OCI-LY3 (cell line): Measurements from ENCODE around the gene EMX1.

ENCODE experiments used
- H2AFZ ChIP-seq: fragments of 200-600, 300-600 bp; shearing (Covaris generic); 2 replicates; pipeline ENCODE4 v1.6.0; 2014; ENCODE audit warnings: antibody characterized with exemption, low read depth, low read length
- H3K27ac ChIP-seq: fragments of 200-600, 300-600 bp; sonication (generic); 2 replicates; pipeline ENCODE4 v1.5.1; 2014; ENCODE audit warnings: mild to moderate bottlenecking, low read length, moderate library complexity, mixed read lengths
- H3K27me3 ChIP-seq: fragments of 200-600, 300-600 bp; sonication (generic); 2 replicates; pipeline ENCODE4 v1.6.1; 2014; ENCODE audit warnings: low read depth, low read length, mixed read lengths
- H3K36me3 ChIP-seq: fragments of 200-600, 300-600 bp; sonication (generic); replicated peaks from 2 replicates; pipeline ENCODE3; 2014; ENCODE audit warnings: low read depth, low read length, mixed read lengths
- H3K4me1 ChIP-seq: fragments of 300-600, 200-600 bp; sonication (generic); 2 replicates; pipeline ENCODE4 v1.6.1; 2014; ENCODE audit warnings: low read length, mixed read lengths
- H3K4me2 ChIP-seq: fragments of 200-600, 300-600 bp; sonication (generic); 2 replicates; pipeline ENCODE4 v1.6.1; 2014; ENCODE audit warnings: low read length, mixed read lengths
- H3K4me3 ChIP-seq: fragments of 300-600, 200-600 bp; sonication (generic); 2 replicates; pipeline ENCODE4 v1.5.1; 2014; ENCODE audit warnings: antibody characterized with exemption, mild to moderate bottlenecking, low read length, moderate library complexity
- H3K79me2 ChIP-seq: fragments of 300-600, 200-600 bp; shearing (Covaris generic); 2 replicates; pipeline ENCODE4 v1.6.1; 2014; ENCODE audit warnings: mild to moderate bottlenecking, low read length, mixed read lengths
- H3K9ac ChIP-seq: fragments of 300-600, 200-600 bp; shearing (Covaris generic); 2 replicates; pipeline ENCODE4 v1.6.0; 2014; ENCODE audit warnings: mild to moderate bottlenecking, low read length, moderate library complexity
- H3K9me3 ChIP-seq: fragments of 200-600, 300-600 bp; shearing (Covaris generic); 2 replicates; pipeline ENCODE4 v1.6.1; 2014; ENCODE audit warnings: low read length, mixed read lengths; ENCODE audit not compliant: insufficient read depth
- H4K20me1 ChIP-seq: fragments of 200-600, 300-600 bp; sonication (generic); 2 replicates; pipeline ENCODE4 v1.6.1; 2016; ENCODE audit warnings: low read length, mixed read lengths; ENCODE audit not compliant: insufficient read depth
- EZH2phosphoT487 ChIP-seq: fragments of 200-600 bp; shearing (Covaris generic); IDR thresholded peaks from 2 replicates; pipeline ENCODE4 v1.6.1; 2018; ENCODE audit warnings: antibody characterized with exemption, mixed run types, low read depth
- TF ChIP-seq, protein P1 (sequence below): fragments of 200-600, 300-600 bp; sonication (generic); IDR thresholded peaks from 2 replicates; pipeline ENCODE4 v1.5.1; 2014; ENCODE audit warnings: antibody characterized with exemption, low read length, low read depth

Gene EMX1

DNA sequence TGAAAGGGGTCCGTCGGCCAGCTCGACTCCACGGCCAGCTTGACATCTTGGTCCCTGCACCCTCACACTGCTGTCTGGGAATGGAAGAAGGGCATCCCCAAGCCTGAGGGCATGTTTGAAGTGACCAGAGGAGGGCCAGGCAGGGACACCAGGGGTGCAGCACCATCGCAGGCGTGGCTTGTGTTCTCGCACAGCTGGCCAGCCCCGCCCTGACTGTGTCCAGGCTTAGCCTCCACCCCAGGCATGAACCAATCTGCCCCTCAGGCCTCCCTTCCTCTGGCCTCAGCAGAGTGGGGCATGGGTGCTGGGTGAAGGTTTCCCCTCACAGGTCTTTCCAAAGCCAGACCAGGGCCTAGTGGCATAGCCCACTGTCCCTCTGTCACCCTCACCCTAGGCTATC is 25.0 kb downstream of the EMX1 start:
- TF ChIP-seq EZH2phosphoT487, result no peak
- TF ChIP-seq, protein P1, sequence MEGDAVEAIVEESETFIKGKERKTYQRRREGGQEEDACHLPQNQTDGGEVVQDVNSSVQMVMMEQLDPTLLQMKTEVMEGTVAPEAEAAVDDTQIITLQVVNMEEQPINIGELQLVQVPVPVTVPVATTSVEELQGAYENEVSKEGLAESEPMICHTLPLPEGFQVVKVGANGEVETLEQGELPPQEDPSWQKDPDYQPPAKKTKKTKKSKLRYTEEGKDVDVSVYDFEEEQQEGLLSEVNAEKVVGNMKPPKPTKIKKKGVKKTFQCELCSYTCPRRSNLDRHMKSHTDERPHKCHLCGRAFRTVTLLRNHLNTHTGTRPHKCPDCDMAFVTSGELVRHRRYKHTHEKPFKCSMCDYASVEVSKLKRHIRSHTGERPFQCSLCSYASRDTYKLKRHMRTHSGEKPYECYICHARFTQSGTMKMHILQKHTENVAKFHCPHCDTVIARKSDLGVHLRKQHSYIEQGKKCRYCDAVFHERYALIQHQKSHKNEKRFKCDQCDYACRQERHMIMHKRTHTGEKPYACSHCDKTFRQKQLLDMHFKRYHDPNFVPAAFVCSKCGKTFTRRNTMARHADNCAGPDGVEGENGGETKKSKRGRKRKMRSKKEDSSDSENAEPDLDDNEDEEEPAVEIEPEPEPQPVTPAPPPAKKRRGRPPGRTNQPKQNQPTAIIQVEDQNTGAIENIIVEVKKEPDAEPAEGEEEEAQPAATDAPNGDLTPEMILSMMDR, result no peak
- Histone ChIP-seq H3K9ac (no peak overlapping the region), H3K4me1 (no peaks in the 10 kb centered on the region), H3K36me3 (no peaks in the 10 kb centered on the region), H2AFZ (no peak overlapping the region), H3K27ac (no peak overlapping the region), H3K27me3 (no peaks in the 10 kb centered on the region), H3K9me3 (no peaks in the 10 kb centered on the region), H3K4me3 (no peak overlapping the region), H3K4me2 (no peak overlapping the region), H3K79me2 (no peaks in the 10 kb centered on the region), H4K20me1 (no peaks in the 10 kb centered on the region)

DNA sequence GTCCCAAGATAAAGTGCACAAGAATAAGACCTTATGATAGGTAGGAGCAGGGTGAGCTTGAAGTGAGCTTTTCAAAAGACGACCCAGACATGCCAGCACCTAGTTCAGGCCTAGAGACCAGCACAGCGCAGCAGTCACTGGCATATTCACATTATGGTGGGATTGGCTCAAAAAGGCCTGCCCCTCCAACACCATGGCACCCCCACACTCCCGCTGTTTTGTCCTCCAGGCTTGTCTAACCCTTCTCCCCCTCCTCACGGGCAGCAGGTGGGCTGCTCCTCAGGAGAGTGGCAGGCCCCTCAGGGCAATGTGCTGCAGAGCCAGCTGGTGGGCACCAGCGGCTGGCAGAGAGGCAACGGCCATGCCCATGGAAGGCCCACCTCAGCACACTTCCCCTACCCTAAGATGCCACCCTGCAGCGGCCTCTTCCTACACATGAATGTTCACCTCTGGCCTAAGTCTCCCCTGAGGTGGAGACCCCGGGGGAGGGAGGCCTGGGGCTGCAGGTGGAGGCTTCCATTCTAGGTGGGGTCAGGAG is 25.6 kb downstream of the EMX1 start:
- Histone ChIP-seq H3K36me3 (no peaks in the 10 kb centered on the region), H3K27me3 (no peaks in the 10 kb centered on the region), H4K20me1 (no peaks in the 10 kb centered on the region), H2AFZ (no peak overlapping the region), H3K4me1 (no peaks in the 10 kb centered on the region), H3K4me3 (no peak overlapping the region), H3K27ac (no peak overlapping the region), H3K79me2 (no peaks in the 10 kb centered on the region), H3K9me3 (no peaks in the 10 kb centered on the region), H3K9ac (no peak overlapping the region), H3K4me2 (no peak overlapping the region)
- TF ChIP-seq, protein P1, result no peak
- no peak for TF ChIP-seq EZH2phosphoT487

DNA sequence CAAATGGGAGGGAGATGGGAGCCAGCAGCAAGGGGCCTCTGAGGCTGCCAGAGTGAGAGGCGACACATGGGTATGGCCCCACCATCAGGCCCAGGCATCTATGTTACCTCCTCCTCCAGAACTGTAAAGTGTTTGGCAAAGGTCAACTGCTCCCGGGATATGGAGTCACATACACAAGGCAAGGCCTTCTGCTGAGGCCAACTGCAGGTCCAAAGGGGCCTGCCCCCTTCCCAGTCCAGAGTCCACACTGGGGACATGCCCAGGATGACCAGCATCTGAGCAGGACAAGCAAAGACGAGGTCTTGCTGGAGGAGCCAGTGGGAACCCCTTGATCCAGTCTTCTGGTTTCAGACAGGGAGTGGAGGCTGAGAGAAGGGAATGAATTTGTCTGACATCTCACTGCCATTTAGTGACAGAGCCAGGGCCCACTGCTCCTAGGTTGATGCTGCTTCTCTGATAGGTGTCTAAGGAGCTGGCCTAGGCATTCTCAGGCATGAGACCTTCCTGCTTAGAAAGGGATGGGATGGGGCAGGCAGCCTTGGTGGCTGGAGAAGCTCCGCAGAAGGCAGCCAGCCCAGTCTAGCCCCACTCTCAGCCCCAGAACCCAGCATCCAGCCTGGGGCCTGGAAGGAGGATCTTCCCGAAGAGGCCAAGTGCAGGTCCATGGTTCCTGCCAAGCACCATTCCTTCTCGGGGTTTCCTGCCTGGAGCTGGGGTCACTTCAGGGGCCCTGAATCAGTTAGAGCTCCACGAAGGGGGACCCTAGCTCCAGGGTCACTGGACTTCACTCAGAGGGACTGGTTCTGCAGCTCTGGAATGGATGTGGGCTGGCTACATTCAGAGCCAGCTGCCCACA is 26.4 kb downstream of the EMX1 start:
- H2AFZ ChIP-seq, result no peak overlapping the region
- no peaks in the 10 kb centered on the region for H3K9me3 ChIP-seq
- no peaks in the 10 kb centered on the region for H3K4me1 ChIP-seq
- no peaks in the 10 kb centered on the region for H3K36me3 ChIP-seq
- no peak overlapping the region for H3K4me2 ChIP-seq
- H4K20me1 ChIP-seq, result no peaks in the 10 kb centered on the region
- TF ChIP-seq, protein P1, result no peak
- TF ChIP-seq EZH2phosphoT487, result no peak
- H3K27me3 ChIP-seq, result no peaks in the 10 kb centered on the region
- H3K79me2 ChIP-seq, result no peaks in the 10 kb centered on the region
- no peak overlapping the region for H3K9ac ChIP-seq
- H3K27ac ChIP-seq, result no peak overlapping the region
- H3K4me3 ChIP-seq, result no peak overlapping the region

- no peaks in the 10 kb centered on the region for H3K36me3 ChIP-seq
- H2AFZ ChIP-seq, result no peak overlapping the region
- no peak overlapping the region for H3K4me2 ChIP-seq
- H3K4me3 ChIP-seq, result no peak overlapping the region
- H3K79me2 ChIP-seq, result no peaks in the 10 kb centered on the region
- no peak overlapping the region for H3K9ac ChIP-seq
- no peaks in the 10 kb centered on the region for H4K20me1 ChIP-seq
- TF ChIP-seq, protein P1, result no peak
- no peak for TF ChIP-seq EZH2phosphoT487
- H3K4me1 ChIP-seq, result no peaks in the 10 kb centered on the region
- H3K9me3 ChIP-seq, result no peaks in the 10 kb centered on the region
- no peak overlapping the region for H3K27ac ChIP-seq
- no peaks in the 10 kb centered on the region for H3K27me3 ChIP-seq
These were observed 27.6 kb downstream of the EMX1 start for GRCh38 chr2:72944804-72945449.
